SU-DHL-6 (cell line): ENCODE measurements around the gene TLL2.

ENCODE experiments used
- H2AFZ ChIP-seq: fragments of 200-600 bp; sonication (generic); 2 replicates; pipeline ENCODE4 v1.6.1; 2014; ENCODE audit warnings: low read depth, mild to moderate bottlenecking, moderate library complexity, mixed read lengths, antibody characterized with exemption, low read length; ENCODE audit not compliant: severe bottlenecking
- H3F3A ChIP-seq: fragments of 200-600 bp; shearing (Covaris generic); 2 replicates; pipeline ENCODE4 v1.6.0; 2016; ENCODE audit warnings: antibody characterized with exemption, mild to moderate bottlenecking; ENCODE audit not compliant: insufficient read depth
- H3K27ac ChIP-seq: fragments of 200-600 bp; sonication (generic); 2 replicates; pipeline ENCODE4 v1.5.1; 2016; ENCODE audit warnings: low read depth, mild to moderate bottlenecking, low read length, moderate library complexity, mixed read lengths
- H3K27me3 ChIP-seq: fragments of 200-600 bp; sonication (generic), shearing (Covaris generic); 2 replicates; pipeline ENCODE4 v1.6.0; 2014; ENCODE audit warnings: mild to moderate bottlenecking, low read length
- H3K36me3 ChIP-seq: fragments of 200-600 bp; sonication (generic); 2 replicates; pipeline ENCODE4 v1.6.1; 2014; ENCODE audit warnings: mild to moderate bottlenecking, low read length, mixed read lengths
- H3K4me2 ChIP-seq: fragments of 300-600, 200-600 bp; shearing (Covaris generic), sonication (generic); 2 replicates; pipeline ENCODE4 v1.6.0; 2014; ENCODE audit warnings: low read length, low read depth, mild to moderate bottlenecking; ENCODE audit not compliant: poor library complexity, severe bottlenecking
- H3K4me3 ChIP-seq: fragments of 200-600 bp; sonication (generic); 2 replicates; pipeline ENCODE4 v1.5.1; 2014; ENCODE audit warnings: antibody characterized with exemption, low read length, mild to moderate bottlenecking, mixed read lengths; ENCODE audit not compliant: insufficient read depth, poor library complexity, severe bottlenecking
- H3K79me2 ChIP-seq: fragments of 200-600 bp; sonication (generic); 2 replicates; pipeline ENCODE4 v1.6.1; 2014; ENCODE audit warnings: mild to moderate bottlenecking, low read length, moderate library complexity; ENCODE audit not compliant: insufficient read depth
- H3K9ac ChIP-seq: fragments of 200-600 bp; sonication (generic); 2 replicates; pipeline ENCODE4 v1.7.0; 2014; ENCODE audit warnings: mild to moderate bottlenecking, low read length
- H3K9me2 ChIP-seq: fragments of 200-600 bp; sonication (generic); replicated peaks from 2 replicates; pipeline ENCODE4 v1.6.1; 2014; ENCODE audit warnings: low read length; ENCODE audit not compliant: insufficient read depth
- H3K9me3 ChIP-seq: fragments of 200-600 bp; sonication (generic); 2 replicates; pipeline ENCODE4 v1.6.1; 2014; ENCODE audit warnings: low read length, mixed read lengths; ENCODE audit not compliant: insufficient read depth
- H4K20me1 ChIP-seq: fragments of 200-600 bp; sonication (generic); 2 replicates; pipeline ENCODE4 v1.6.1; 2014; ENCODE audit warnings: low read depth, mild to moderate bottlenecking, antibody characterized with exemption, low read length, moderate library complexity, mixed read lengths
- EZH2phosphoT487 ChIP-seq: fragments of 200-600 bp; sonication (generic), shearing (Covaris generic); conservative IDR thresholded peaks from 2 replicates; pipeline ENCODE4 v1.6.1; 2018; ENCODE audit warnings: mild to moderate bottlenecking, antibody characterized with exemption, low read length, moderate library complexity, mixed read lengths
- TF ChIP-seq, protein P1 (sequence below): fragments of 200-600 bp; sonication (generic); IDR thresholded peaks from one replicate; pipeline ENCODE4 v1.5.1; 2017; ENCODE audit warnings: antibody characterized with exemption, mild to moderate bottlenecking, low read length, moderate library complexity; ENCODE audit not compliant: insufficient read depth, poor library complexity, severe bottlenecking

TLL2 gene

DNA sequence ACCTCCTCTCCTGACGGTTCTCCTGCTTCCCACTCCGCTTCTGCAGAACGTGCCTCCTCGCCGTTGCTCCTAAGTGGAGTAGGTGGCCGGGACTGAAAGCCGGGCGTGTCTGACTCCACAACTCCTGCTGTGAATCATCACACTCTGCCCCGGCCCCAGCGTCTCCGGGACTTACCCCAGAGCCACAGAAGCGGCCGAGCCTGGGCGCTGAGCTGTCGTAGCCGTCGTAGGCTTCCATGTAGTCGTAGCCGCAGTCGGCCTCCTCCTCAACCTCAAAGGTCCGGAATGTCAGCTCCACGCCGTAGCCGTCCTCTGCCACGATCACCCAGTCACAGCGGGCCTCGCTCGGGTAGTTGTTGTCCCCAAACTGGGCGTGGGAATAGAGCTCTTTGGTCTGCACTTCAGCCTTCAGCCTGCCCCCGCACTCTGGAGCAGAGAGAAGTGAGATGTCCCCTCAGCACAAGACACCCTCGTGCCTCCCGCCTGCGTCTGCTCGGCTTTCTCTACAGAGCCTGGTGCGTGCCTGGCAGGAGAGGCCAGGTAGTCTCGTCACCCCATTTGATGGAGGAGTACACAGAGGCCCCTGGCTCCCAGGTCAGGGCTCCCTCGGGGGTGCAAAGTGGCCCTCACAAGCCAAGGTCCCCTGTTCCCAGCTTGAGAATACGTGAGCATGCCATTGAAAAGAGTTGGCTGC lies 143.7 kb downstream of the TLL2 start:
- H3K9me3 ChIP-seq: no peaks in the 10 kb centered on the region
- TF ChIP-seq, protein P1, sequence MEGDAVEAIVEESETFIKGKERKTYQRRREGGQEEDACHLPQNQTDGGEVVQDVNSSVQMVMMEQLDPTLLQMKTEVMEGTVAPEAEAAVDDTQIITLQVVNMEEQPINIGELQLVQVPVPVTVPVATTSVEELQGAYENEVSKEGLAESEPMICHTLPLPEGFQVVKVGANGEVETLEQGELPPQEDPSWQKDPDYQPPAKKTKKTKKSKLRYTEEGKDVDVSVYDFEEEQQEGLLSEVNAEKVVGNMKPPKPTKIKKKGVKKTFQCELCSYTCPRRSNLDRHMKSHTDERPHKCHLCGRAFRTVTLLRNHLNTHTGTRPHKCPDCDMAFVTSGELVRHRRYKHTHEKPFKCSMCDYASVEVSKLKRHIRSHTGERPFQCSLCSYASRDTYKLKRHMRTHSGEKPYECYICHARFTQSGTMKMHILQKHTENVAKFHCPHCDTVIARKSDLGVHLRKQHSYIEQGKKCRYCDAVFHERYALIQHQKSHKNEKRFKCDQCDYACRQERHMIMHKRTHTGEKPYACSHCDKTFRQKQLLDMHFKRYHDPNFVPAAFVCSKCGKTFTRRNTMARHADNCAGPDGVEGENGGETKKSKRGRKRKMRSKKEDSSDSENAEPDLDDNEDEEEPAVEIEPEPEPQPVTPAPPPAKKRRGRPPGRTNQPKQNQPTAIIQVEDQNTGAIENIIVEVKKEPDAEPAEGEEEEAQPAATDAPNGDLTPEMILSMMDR: no peak
- no peak for TF ChIP-seq EZH2phosphoT487
- H3K9me2 ChIP-seq: no peaks in the 10 kb centered on the region
- H3K4me3 ChIP-seq: no peak overlapping the region
- H3K79me2 ChIP-seq: no peaks in the 10 kb centered on the region
- no peak overlapping the region for H3K9ac ChIP-seq
- H3K27me3 ChIP-seq: no peaks in the 10 kb centered on the region
- H3K36me3 ChIP-seq: no peaks in the 10 kb centered on the region
- H3K27ac ChIP-seq: no peak overlapping the region
- no peak overlapping the region for H2AFZ ChIP-seq
- H3K4me2 ChIP-seq: no peak overlapping the region
- H3F3A ChIP-seq: no peaks in the 10 kb centered on the region
- no peaks in the 10 kb centered on the region for H4K20me1 ChIP-seq

DNA sequence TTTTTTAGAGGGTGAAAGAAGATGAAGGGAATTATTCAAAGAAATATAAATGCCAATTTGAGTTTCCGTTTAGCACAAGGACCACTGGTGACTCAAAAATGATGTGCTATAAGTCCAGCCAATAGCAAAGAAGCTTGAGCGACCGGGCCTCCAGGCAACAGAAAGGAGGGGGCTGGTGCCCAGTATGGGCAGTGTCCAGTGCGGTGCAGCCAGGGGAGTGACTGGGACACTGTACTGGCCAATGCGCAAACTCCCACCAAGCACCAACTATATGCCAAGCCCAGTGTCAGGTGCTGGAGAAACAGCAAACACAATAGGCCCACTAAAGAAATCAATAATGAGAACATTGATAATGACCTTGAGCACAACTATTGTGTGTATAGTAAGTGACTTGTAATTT lies 144.8 kb downstream of the TLL2 start:
- no peaks in the 10 kb centered on the region for H3F3A ChIP-seq
- no peaks in the 10 kb centered on the region for H3K79me2 ChIP-seq
- no peaks in the 10 kb centered on the region for H3K36me3 ChIP-seq
- H3K9me3 ChIP-seq: no peaks in the 10 kb centered on the region
- H3K27me3 ChIP-seq: no peaks in the 10 kb centered on the region
- no peak overlapping the region for H3K4me3 ChIP-seq
- no peaks in the 10 kb centered on the region for H4K20me1 ChIP-seq
- no peak overlapping the region for H3K4me2 ChIP-seq
- no peaks in the 10 kb centered on the region for H3K9me2 ChIP-seq
- H2AFZ ChIP-seq: no peak overlapping the region
- no peak overlapping the region for H3K27ac ChIP-seq
- TF ChIP-seq, protein P1: no peak
- no peak overlapping the region for H3K9ac ChIP-seq

GRCh38 chr10:96367470-96367869 lies 146.3 kb downstream of the TLL2 start:
- Histone ChIP-seq H3K36me3 (no peaks in the 10 kb centered on the region), H3K9me2 (no peaks in the 10 kb centered on the region), H3K4me2 (no peak overlapping the region), H3K27ac (no peak overlapping the region), H3K9me3 (no peaks in the 10 kb centered on the region), H3K9ac (no peak overlapping the region), H3K4me3 (no peak overlapping the region), H3F3A (no peaks in the 10 kb centered on the region), H2AFZ (no peak overlapping the region), H3K79me2 (no peaks in the 10 kb centered on the region), H3K27me3 (no peaks in the 10 kb centered on the region), H4K20me1 (no peaks in the 10 kb centered on the region)
- no peak for TF ChIP-seq EZH2phosphoT487
- TF ChIP-seq, protein P1: no peak
